GM21528 (cell line): Measurements from ENCODE around the gene PEX10.
A peak's percentile ranks its signal among the peaks of the same experiment; 100 is the strongest.

Experiments
- ATAC-seq: cut with Tn5 transposase; IDR thresholded peaks from one replicate; pipeline ENCODE4 v1.9.1; 2021; ENCODE audit warnings: mild to moderate bottlenecking, moderate library complexity; ENCODE audit not compliant: unreplicated experiment, low FRiP score

The PEX10 gene

DNA sequence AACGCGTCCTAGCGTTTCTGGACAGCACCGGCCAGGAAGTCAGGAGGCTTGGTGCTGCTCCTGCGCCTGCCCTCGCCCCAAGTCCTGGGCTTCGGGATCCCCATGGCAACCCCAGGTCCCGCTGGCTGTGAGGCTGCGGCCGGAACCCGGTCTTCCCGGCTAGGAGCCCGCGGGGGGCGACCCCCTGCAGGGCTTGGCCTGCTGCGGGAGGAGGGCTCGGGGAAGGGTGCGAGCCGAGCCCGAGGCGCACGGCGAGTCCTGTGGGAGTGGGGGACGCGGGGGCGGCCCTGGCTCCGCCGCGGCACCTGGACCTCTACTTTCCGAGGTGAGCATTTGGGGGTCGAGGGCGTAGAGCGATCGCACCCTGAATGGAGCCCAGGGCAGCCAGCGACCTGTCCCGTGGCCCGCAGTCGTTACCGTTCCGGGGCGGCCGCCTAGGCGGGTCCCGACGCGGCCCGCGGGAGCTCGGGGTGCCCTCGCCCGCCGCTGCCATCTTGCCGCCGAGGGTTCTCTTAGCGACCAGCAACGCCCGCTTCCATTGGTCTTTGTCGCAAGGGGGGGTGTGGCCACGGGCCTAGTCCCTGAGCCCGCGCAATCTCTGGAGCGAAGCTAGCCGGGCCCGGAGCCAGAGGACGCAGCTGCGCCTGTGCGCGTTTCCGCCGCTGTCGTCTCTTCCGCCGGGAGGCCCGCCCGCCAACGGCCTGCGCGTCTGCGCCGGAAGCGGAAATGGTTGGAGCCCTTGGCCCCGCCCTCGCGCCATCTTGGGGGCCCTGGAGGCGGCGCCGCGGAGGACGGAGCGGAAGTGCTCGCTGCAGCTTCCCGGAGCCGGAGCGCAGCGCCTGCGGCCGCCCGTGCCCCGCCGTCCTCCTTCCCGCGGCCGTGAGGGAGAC, 21.1 kb downstream of the PEX10 start, which contains the start of the genes MORN1 and RER1:
Gene MORN1 (minus strand): TSS at position 514 of the 890 bp plus-strand sequence. CDS start 21 bp downstream, at position 493.
Gene RER1 (plus strand): TSS at position 801 of the 890 bp plus-strand sequence. CDS start 3,950 bp downstream, outside the sequence.
- peak; percentile 92 for ATAC-seq

- no peak for ATAC-seq
Measured at GRCh38 chr1:2389644-2390043, 22.7 kb downstream of the PEX10 start.

DNA sequence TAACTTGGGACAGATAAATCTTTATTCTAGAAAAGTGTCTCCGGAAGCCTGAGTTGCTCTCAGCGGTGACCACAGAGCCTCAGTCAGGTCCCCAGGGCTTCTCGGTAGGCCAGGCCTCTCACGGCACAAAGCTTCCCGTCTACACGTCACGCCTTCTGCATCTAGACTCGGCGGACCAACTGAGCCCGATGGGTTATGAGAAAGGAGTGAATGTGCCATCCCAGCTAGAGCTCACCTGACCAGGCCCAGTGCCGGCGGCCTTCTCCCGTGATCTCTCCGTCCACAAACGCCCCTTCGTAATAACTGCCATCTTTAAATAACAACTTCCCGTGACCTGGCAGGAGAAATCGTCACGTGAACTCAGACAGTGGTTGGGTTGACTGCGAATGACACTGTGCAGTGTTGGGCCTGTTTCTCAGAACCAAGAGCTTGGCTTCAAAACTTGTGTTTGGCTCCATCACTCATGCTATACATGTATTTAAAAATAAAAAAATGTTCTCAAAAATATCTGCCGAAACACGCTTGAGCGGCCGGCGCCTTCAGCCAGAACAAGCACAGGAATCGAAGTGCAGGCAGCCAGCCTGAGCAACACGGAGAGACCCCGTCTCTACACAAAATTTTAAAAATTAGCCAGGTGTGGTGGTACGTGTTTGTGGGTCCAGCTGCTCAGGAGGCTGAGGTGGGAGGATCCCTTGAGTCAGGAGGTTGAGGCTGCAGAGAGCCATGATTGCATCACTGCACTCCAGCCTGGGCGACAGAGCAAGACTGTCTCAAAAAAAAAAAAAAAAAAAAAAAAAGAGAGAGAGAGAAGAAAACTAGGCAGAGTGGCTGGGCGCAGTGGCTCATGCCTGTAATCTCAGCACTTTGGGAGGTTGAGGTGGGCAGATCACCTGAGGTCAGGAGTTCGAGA, 24.1 kb downstream of the PEX10 start:
- no peak for ATAC-seq

DNA sequence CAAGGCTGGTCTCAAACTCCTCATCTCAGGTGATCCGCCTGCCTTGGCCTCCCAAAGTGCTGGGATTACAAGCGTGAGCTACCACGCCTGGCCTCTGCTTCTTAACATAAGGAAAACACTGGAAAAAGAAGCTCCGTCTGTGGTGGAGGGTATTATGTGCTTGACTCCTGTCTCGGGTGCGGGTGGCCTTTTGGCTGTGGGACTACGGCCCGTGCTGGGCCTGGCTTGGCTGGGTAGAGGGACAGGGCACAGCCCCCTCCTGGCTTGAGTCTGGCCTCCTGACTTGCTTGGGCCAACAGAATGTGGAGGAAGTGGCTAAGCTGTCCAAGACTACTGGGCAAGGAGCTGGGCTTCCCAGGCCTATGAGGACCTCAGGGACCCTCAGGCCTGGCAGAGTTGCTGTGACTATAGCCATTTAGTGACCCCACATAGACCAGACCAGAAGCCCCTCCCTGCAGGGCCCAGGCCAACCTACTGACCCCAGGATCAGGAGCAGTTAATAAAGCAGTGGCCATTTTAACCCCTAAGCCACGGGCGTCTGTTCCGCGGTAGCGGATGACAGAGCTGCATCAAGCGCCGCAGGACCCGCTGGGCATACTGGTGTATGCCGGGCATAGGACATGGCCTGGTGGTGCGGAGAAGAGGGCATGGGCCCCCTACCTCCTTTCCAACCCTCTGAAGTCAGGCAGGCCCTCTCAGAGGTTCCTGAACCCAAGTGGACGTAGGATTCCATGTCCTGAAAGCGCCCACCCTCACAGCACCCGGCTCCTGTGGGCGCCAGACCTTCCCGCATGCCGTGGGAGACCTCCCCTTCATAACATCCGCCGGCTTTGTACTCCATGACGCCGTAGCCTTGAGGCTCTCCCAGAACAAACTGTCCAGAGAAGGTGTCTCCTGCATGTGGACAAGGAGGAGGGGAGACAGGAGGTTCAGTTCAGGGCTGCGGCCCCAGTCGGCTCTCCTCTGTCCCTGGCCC, 25.4 kb downstream of the PEX10 start:
- no peak for ATAC-seq

- ATAC-seq, result no peak
Measured at GRCh38 chr1:2385606-2386280, 26.6 kb downstream of the PEX10 start.

DNA sequence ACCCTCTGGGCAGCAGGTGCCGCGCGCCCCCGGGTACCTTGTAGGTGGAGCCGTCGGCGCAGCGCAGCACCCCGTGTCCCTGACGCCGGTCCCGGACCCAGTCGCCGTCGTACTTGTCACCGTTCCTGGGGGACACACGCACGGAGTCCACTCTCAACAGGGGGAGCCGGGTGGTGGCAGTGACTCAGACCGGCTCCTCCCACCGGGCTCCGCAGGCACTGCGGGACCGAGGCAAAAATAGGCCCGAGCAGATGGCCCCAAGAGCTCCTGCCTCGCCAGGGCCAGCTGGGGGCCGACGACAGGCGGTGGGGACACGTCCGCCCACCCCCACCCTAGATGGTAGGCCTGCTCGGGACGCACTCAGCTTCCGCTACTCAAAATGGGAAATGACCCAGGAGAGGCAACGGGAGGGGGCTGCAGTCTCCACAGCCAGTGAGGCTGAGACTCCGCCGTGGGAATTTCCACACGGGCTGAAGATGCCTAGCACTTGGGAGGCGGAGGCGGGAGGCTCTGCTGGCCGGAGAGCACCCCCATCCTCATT, 27.4 kb downstream of the PEX10 start:
- ATAC-seq, result no peak

DNA sequence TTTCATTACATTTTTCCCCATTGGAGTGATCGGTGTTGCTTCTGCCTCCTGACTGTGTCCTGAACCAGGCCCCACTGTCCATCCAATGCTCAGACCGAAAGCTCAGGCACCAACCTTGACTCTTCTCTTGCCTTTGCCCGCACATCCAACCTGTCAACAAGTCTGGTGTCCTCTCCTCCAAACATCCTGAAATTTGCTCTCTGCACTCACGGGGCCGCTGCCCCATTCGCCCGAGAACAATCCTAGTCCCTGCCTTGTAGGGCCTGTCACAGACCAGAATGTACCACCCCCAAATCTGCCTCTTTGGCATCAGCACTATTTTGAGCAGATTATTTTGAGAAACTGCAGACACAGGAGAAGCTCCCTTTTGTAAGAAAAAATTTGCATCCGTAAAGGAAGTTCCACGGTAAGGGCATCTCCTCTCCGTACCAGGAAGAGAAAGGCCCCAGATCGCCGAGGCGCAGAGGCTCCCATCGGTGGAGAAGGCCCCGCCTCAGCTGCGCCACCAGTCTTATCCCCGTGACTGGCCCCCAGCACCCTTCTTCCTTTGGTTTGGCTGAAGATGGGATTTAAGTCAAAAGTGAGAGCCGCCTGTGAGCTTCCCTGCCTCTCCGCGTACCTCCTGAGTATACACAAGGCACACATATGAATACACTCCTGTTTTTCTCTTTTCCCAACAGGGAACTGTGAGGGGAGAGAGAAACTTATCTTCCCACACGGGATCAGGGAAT, 28.1 kb downstream of the PEX10 start:
- ATAC-seq, result no peak

DNA sequence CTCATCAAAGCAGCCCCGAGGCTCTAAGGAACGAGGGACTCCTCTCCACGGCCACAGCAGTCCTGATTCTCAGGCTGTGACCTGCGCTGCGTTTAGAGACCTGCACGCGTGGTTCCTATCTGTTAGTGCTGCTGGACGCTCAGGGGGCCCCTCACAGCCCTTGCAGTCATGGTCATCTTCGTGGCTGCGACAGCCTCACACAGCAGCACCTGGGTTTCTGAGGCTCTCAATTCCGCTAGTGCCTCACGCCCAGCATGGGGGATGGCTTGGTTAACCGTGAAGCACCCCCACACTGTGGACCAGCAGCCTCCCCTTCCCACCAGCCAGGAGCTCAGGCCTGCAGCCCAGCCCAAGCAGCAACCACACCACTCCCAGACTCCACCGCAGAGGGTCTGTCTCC, 28.8 kb downstream of the PEX10 start:
- ATAC-seq, result no peak

- ATAC-seq, result no peak
Measured at GRCh38 chr1:2382621-2383361, 29.6 kb downstream of the PEX10 start.

DNA sequence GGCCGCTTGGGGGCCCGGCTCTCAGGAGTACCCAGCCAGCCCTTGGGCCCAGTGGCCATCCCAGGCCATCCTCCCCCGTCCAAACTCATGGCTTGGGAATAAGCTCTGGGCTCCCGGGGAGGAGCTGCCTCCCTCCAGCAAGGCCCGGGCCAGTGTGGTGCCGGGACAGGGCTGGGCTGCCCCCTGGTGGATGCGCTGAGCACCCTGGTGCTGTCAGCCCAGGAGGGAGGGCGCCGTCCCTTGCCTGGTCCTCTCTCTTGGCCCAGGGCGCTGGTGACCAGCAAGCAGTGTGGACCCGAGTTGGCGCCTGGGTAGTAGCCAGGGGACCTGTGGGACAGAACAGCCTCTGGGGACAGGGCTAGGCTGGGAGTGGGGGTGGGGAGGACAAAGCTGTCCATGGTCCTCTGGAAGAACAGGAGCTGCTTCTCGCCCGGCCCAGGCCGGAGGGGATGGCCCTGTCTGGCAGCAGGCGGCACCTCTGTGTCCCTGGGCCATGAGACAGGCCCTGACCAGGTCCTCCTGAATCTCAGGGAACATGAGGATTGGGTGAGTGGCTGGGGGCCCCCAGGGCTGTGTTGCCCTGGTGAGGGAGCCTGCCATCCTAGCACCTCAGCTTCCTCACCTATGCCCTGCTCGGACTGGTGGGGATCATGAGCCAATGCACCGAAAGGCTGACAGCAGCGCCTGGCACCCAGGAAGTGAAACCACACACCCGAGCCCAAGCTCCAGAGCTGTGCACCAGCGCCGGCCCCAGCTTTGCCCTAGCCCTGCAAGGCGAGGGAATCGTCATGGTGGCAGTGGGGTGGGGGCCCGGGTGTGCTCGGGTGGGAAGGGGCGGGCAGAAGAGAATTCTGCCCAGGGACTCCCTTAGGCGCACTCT, 30.4 kb downstream of the PEX10 start:
- no peak for ATAC-seq

- ATAC-seq, result no peak
Measured at GRCh38 chr1:2380816-2381591, 31.4 kb downstream of the PEX10 start.

DNA sequence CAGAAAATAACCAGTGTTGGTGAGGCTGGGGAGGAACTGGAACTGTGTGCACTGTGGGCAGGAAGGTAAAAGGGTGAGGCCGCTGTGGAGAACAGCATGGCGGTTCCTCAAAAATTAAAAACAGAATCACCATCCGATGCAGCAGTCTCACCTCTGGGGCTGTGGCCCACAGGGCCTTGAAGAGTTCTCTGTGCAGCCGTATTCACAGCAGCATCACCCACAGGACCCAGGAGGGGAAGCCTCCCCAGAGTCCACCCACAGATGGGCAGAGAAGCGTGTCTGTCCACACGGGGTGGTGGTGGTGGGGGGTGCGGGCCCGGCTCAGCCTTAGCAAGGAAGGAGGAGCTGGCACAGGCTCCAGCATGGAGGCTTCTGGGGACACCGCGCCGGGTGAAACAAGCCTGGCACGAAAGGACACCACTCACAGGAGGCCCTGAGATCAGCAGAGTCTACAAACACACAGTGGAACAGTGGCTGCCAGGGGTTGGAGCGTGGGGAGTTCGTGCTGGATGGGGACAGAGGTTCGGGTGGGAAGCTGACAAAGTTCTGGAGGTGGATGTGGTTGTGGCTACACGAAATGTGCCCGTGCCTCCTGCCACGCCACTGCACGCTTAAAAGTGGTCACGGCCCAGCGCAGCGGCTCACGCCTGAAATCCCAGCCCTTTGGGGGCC, 32.5 kb downstream of the PEX10 start:
- no peak for ATAC-seq

- no peak for ATAC-seq
Measured at GRCh38 chr1:2378956-2379732, 33.2 kb downstream of the PEX10 start.

DNA sequence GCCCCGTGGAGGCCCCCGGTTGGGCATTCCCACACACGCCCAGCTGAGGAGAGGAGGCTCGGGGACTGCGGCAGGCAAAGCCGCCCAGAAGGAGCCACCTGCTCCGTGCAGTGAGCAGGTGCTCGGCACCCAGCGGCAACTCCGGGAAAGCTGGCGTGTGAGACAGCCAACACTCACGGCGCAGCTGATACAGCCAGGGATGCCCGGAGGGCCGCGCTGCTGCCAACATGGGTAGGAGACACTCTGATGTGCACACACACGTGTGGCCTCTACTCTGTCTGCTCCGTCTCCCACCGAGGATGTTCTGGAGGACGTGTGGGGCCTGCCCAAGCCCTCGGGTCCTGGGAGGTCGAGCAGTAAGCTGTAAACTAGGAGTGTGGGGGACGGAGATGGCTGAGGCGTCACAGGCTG, 33.9 kb downstream of the PEX10 start:
- ATAC-seq, result no peak
